ENCODE results near the gene EXOC7. TPM values are rescaled to one million over a fixed set of nuclear protein-coding genes. Genes with fewer than 3 reads are reported as not detected.
A peak's percentile ranks its signal among the peaks of the same experiment; 100 is the strongest.

Gene EXOC7
- total RNA-seq, 3 donors from 2014 or later, result 91.0 to 145 (median 142) TPM

DNA sequence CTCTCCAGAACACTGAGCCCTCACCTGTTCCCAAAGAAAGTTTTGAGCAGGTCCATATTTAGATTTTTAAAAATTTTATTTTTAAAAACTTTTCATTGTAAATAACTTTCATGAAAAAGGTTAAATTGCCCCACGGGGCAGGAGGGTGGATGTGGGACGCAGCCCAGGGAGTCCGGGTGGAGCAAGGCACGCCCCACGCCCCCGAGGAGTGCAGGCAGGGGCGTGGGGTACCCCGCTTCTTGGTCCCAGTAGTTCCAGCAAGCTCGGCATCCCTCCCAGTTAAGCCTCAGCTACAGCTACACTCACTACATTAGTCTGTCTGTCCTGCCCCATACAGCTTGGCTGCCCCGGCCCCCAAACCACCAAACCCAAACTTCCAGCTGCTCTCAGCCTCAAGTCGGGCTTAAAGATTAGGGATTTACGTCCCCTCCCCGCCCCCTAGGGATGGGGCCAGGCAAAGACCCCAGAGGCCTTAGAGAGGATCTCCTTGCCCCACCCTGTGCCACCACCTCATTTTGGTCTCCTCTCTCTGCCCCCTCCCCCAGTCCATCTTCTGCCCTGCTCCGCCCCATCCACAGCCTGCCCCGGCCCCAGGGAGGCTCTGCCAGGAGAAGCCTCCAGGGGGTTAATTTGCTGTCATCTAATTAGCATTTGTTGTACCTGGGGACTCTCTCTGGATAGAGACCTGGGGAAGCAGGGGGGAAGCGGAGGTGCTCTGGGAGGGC, 32.9 kb upstream of the EXOC7 start:
- TF ChIP-seq, protein P1, sequence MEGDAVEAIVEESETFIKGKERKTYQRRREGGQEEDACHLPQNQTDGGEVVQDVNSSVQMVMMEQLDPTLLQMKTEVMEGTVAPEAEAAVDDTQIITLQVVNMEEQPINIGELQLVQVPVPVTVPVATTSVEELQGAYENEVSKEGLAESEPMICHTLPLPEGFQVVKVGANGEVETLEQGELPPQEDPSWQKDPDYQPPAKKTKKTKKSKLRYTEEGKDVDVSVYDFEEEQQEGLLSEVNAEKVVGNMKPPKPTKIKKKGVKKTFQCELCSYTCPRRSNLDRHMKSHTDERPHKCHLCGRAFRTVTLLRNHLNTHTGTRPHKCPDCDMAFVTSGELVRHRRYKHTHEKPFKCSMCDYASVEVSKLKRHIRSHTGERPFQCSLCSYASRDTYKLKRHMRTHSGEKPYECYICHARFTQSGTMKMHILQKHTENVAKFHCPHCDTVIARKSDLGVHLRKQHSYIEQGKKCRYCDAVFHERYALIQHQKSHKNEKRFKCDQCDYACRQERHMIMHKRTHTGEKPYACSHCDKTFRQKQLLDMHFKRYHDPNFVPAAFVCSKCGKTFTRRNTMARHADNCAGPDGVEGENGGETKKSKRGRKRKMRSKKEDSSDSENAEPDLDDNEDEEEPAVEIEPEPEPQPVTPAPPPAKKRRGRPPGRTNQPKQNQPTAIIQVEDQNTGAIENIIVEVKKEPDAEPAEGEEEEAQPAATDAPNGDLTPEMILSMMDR (IDR thresholded peaks at IDR 0.05), result no peak
- Histone ChIP-seq H3K4me3 (no peak overlapping the region), H3K36me3 (ENCODE audit: low read depth) (no peaks in the 10 kb centered on the region), H3K9me3 (no peaks in the 10 kb centered on the region), H3K4me1 (ENCODE audit: low read depth) (peaks cover 18% of the 10 kb centered on the region)
- ATAC-seq (no peak), DNase-seq (no peak)
- intact Hi-C loops (cut with DNase I, micrococcal nuclease), result no loop called here

DNA sequence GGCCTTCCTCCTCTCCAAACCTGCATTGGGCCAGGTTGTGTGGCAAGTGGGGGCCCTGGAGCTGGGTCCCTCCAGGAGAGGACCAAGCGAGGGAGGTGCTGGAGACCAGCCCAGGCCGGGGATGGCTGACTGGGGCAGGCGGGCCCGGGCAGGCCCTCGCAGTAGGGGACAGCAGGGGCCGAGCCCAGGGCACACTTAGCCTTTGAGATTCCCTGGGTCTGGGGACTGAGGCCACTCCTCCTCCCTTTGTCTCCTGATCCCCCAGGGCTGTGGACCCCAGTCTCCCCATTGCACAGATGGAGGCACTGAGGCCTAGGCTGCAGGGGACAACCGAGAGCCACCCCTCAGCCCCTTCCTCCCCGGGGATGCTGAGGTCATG, 32.2 kb upstream of the EXOC7 start:
- DNase-seq (no peak), ATAC-seq (no peak)
- Histone ChIP-seq H3K4me1 (ENCODE audit: low read depth) (peaks cover 13% of the 10 kb centered on the region), H3K36me3 (ENCODE audit: low read depth) (no peaks in the 10 kb centered on the region), H3K9me3 (no peaks in the 10 kb centered on the region), H3K4me3 (no peak overlapping the region)
- intact Hi-C loops (cut with DNase I, micrococcal nuclease), result no loop called here
- TF ChIP-seq, protein P1 (IDR thresholded peaks at IDR 0.05), result no peak

DNA sequence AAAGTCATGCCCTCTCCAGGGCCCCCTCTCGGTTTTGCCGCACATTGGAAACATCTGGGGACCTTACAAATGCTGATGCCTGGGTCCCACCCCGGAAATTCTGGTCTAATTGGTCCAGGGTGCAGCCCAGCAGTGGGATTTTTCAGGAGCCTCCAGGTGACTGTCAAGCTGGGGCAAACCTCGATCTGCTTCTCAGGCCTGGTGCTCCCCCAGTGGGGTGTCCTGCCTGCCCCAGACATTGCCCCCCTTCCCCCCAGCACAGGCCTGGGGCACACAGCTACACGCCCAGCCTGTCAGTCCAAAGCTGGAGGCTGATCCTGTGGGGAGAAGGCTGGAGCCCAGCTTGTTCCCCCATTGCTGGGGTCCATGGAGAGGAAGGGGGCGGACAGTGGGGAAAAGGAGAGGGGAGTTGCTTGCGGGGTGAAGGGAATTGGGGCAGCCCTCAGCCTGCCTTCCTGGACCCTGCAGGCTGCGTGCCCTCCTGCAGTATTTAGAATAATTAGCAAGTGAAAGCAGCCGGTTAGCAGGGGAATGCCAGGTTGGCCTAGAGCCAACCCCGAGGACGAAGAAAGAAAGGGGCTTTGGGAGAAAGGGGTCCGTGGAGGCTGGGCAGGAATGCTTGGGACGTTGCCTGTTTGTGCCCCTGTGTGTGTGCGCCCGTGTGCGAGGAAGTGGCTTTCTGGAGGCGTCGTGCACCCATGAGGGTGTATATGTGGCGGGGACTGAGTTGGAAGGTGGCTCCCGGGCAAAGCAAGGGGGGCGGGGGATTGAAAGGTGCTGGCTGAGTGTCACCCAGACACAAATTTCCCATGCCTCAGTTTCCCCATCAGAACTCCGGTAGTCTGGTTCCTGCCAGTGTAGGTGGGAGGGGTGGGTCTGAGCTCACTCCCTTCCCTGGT, 31.6 kb upstream of the EXOC7 start:
- no peaks in the 10 kb centered on the region for H3K36me3 ChIP-seq (ENCODE audit: low read depth)

DNA sequence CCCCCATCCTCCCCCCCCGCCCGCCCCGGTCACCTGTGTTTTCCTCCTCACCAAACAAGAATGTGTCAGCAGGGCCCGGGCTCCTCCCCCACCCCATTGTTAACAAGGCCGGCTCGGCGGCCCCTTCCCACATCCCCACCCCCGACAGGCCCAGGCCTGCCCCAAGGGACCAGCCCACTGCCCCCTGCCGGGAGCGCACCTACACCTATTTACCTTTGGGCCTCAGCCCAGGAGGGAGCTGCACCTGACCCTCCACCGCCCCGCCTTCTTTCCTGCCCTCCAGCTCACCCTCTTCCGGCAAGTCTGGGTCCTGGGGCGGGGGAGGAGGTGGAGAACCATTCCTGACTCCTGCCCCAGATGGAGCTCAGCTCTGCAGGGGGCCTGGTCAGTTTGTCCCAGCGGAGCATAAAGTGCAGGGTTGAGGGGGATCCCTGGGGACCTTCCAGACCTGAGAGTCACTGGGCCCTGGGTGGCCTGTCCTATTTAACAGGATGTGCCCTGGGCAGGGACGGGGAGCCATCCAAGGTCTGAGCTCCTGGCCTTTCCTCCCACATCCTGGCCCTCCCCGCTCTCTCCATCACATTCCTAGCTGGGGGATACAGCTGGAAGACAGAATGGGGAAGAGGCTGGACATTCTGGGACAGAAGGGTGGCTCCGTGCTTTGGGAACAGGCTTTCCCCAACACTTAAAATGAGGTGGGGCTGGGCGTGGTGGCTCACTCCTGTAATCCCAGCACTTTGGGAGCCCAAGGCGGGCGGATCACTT, 29.2 kb upstream of the EXOC7 start:
- Histone ChIP-seq H3K4me3 (no peak overlapping the region), H3K9me3 (no peaks in the 10 kb centered on the region), H3K4me1 (ENCODE audit: low read depth) (peaks cover 6% of the 10 kb centered on the region), H3K36me3 (ENCODE audit: low read depth) (no peaks in the 10 kb centered on the region)
- ATAC-seq (peak; percentile 91), DNase-seq (peak; percentile 64 to 79 (median 76))
- TF ChIP-seq, protein P1 (IDR thresholded peaks at IDR 0.05), result no peak
- intact Hi-C loops (cut with DNase I, micrococcal nuclease), result no loop called here

More for the DNA sequence above, 31.6 kb upstream of the EXOC7 start:
- H3K9me3 ChIP-seq, result no peaks in the 10 kb centered on the region
- peaks cover 9% of the 10 kb centered on the region for H3K4me1 ChIP-seq (ENCODE audit: low read depth)
- TF ChIP-seq, protein P1 (IDR thresholded peaks at IDR 0.05), result no peak
- no peak overlapping the region for H3K4me3 ChIP-seq
- DNase-seq, result no peak
- no peak for ATAC-seq
- intact Hi-C loops (cut with DNase I, micrococcal nuclease), result no loop called here

DNA sequence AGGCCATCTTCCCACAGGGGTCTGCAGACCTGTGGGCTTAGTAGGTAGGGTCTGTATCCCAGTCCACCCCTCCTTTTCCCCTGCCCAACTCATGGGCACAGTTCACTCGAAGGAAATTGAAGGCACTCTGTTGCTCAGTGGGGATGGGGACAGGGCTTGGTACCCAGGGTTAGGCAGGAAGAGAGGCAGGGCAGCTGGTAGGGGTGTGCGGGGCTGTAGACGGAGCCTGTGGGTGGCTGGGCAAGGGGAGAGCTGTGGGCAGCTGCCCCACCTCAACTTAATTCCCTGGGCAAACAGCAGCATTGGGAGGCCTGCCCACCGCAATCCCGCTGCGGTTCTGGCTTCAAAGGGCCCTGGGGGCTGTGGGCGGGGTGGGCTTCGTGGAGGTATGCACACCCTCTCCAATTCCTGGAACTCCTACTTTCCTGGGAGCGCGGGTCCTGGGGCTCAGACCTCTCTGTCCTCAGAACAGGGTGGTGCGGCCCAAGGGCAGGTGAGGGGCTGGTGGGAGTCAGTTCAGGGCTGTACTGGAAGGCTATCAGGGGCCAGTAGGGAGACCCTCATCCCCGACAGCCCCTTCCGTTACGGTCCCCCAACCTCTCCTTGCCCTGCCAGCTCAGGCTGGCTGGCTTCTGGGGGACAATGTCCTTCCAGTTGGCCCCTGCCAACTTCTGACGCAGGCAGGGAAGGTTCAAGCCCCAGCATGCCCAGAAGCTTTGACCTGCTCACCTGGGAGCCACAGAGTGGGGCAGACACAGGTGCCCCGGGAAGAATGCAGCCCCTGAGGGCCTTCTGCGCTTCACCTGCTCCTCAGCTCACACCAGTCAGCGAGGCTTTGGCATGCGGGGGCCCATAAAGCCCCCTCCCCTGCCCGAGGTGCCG, 28.3 kb upstream of the EXOC7 start:
- Histone ChIP-seq H3K4me1 (ENCODE audit: low read depth) (peaks cover 6% of the 10 kb centered on the region), H3K9me3 (no peaks in the 10 kb centered on the region), H3K36me3 (ENCODE audit: low read depth) (no peaks in the 10 kb centered on the region), H3K4me3 (no peak overlapping the region)
- TF ChIP-seq, protein P1 (IDR thresholded peaks at IDR 0.05), result no peak
- intact Hi-C loops (cut with DNase I, micrococcal nuclease), result no loop called here
- DNase-seq (no peak), ATAC-seq (peak; percentile 16)

All from mucosa of descending colon (tissue), 3 donors.